Prostate gland (tissue), 2 donors: ENCODE measurements around the gene MFAP4.

ENCODE experiments used
- CTCF ChIP-seq, 4 experiments: fragments of 200-600 bp in 2 of 4; fragments of 450-650 bp in 2 of 4; sonication (generic) in 2 of 4; IDR thresholded peaks; 1 replicate in 3 of 4; 2 replicates in 1 of 4; pipeline ENCODE4 v1.5.1; 2016 to 2019; ENCODE audit warnings: antibody characterized with exemption in 4 of 4, mild to moderate bottlenecking in 2 of 4, moderate library complexity in 2 of 4
- POLR2A ChIP-seq: fragments of 450-650 bp; IDR thresholded peaks from one replicate; pipeline ENCODE4 v1.6.1; 2016; ENCODE audit warnings: antibody characterized with exemption, mild to moderate bottlenecking

DNA sequence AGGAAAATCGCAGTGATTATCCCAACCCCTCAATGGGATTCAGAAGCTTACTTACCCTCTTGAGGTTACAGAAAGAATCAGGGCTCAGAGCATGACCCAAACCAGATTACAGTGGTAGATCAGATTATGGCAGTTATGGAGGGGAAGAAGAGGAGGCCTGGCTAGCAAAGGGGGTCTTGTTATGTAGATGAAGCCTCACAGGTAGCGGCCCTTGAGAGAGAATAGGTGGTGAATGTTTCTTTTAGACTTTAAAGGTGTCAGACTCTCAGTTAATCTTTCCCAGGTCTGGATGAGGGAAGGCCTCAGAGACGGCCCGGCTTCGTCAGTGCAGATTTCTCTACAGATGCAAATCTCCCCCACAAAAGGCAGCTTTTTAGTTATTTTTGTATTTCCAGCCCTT lies 39.6 kb upstream of the MFAP4 start:
- no peak for TF ChIP-seq CTCF (IDR thresholded peaks at IDR 0.05)
- no peak for TF ChIP-seq POLR2A
